K562 (cell line): Measurements from ENCODE around the gene MCAT. TPM values are rescaled to one million over a fixed set of nuclear protein-coding genes. Genes with fewer than 3 reads are reported as not detected.
A peak's percentile ranks its signal among the peaks of the same experiment; 100 is the strongest.

ENCODE experiments used
- BRCA1 ChIP-seq, 2 experiments: fragments of 450-650 bp in 1 of 2; sonication (generic) in 1 of 2; formaldehyde crosslinking in 1 of 2; IDR thresholded peaks; 2 replicates each; pipeline versions ENCODE4 v1.5.0 to v1.6.1; 2017 to 2020; ENCODE audit warnings: mild to moderate bottlenecking in 1 of 2, missing genetic modification reagents in 1 of 2
- CHD1 ChIP-seq: fragments of 200-600 bp; sonication (generic); IDR thresholded peaks from one replicate; pipeline ENCODE4 v1.6.1; 2012; ENCODE audit warnings: mild to moderate bottlenecking, moderate library complexity, low read length, inconsistent platforms
- DACH1 ChIP-seq: fragments of 450-650 bp; IDR thresholded peaks from 2 replicates; pipeline ENCODE4 v1.6.1; 2018; ENCODE audit not compliant: partially characterized antibody
- HNRNPUL1 ChIP-seq: fragments of 200-400 bp; formaldehyde crosslinking; IDR thresholded peaks from 2 replicates; pipeline ENCODE4 v1.6.1; 2017; ENCODE audit warnings: low read length
- L3MBTL2 ChIP-seq: fragments of 450-650 bp; IDR thresholded peaks from 2 replicates; pipeline ENCODE4 v1.6.1; 2016; ENCODE audit warnings: mild to moderate bottlenecking, moderate library complexity
- LCOR ChIP-seq: sonication (generic); formaldehyde crosslinking; IDR thresholded peaks from 2 replicates; pipeline ENCODE4 v1.8.0; 2022; ENCODE audit warnings: mild to moderate bottlenecking, missing genetic modification reagents
- MEIS2 ChIP-seq: fragments of 450-650 bp; IDR thresholded peaks from 2 replicates; pipeline ENCODE4 v1.6.1; 2014; ENCODE audit warnings: mild to moderate bottlenecking; ENCODE audit not compliant: partially characterized antibody
- PHF8 ChIP-seq: fragments of 200-600 bp; sonication (generic); IDR thresholded peaks from 2 replicates; pipeline ENCODE4 v1.6.1; 2012; ENCODE audit warnings: mixed run types, mild to moderate bottlenecking, inconsistent platforms, low read length, moderate library complexity, borderline replicate concordance
- TARDBP ChIP-seq: fragments of 450-650 bp; IDR thresholded peaks from 2 replicates; pipeline ENCODE4 v1.6.1; 2016
- XRCC3 ChIP-seq: fragments of 450-650 bp; IDR thresholded peaks from 2 replicates; pipeline ENCODE4 v1.6.1; 2017; ENCODE audit warnings: mild to moderate bottlenecking, moderate library complexity
- ZFX ChIP-seq: sonication (generic); formaldehyde crosslinking; IDR thresholded peaks from 2 replicates; pipeline ENCODE4 v1.8.0; 2022; ENCODE audit warnings: mild to moderate bottlenecking, missing genetic modification reagents, moderate library complexity
- ZNF408 ChIP-seq: fragments of 250-450 bp; sonication (Bioruptor Pico); IDR thresholded peaks from 2 replicates; pipeline ENCODE4 v1.4.0; 2020; ENCODE audit warnings: low read depth, mild to moderate bottlenecking, moderate library complexity
- ZNF707 ChIP-seq: fragments of 250-450 bp; sonication (Bioruptor Pico); conservative IDR thresholded peaks from 2 replicates; pipeline ENCODE4 v1.8.0; 2022; ENCODE audit warnings: inconsistent platforms, mild to moderate bottlenecking, moderate library complexity
- ZZZ3 ChIP-seq: fragments of 450-650 bp; IDR thresholded peaks from 2 replicates; pipeline ENCODE4 v1.6.1; 2016; ENCODE audit warnings: antibody characterized with exemption, mild to moderate bottlenecking, moderate library complexity
- polyA plus RNA-seq, 8 experiments: library from polyadenylated mRNA; depleted of rRNA in 4 of 8; stranded (reverse) in 5 of 8; unstranded in 3 of 8; fragments of >200 nt; fragmentation: Nextera tagmentation in 2 of 8; fragmentation: Illumina TruSeq in 1 of 8; extraction: Ambion mirVana in 2 of 8; extraction: Trizol in 1 of 8; gene quantifications; 2 replicates each; pipeline versions ENCODE4 v1.2.1 to v1.2.3, GENCODE V29; 2011 to 2014; ENCODE audit warnings: inconsistent platforms in 1 of 8, missing spikeins in 1 of 8
- total RNA-seq, 7 experiments: library from RNA; depleted of rRNA in 6 of 7; stranded (reverse); fragments of >200 nt in 6 of 7; fragmentation: Illumina TruSeq in 2 of 7; extraction: Trizol in 2 of 7; gene quantifications; 2 replicates each; pipeline versions ENCODE4 v1.2.1 to v1.2.3, GENCODE V29; 2011 to 2021; ENCODE audit warnings: low replicate concordance in 1 of 7
- TF ChIP-seq, protein P1 (sequence below): IDR thresholded peaks from 2 replicates; pipeline ENCODE4 v1.6.1; 2011; ENCODE audit not compliant: insufficient read length; ENCODE audit errors: extremely low read depth
- TF ChIP-seq, protein P2 (sequence below): sonication (generic); formaldehyde crosslinking; IDR thresholded peaks from 2 replicates; pipeline ENCODE4 v1.4.0; 2020; ENCODE audit warnings: mild to moderate bottlenecking, missing genetic modification reagents
- TF ChIP-seq, protein P3 (sequence below): fragments of 450-650 bp; IDR thresholded peaks from 2 replicates; pipeline ENCODE4 v1.6.1; 2016; ENCODE audit warnings: missing biosample characterization, missing genetic modification characterization
- TF ChIP-seq, protein P4 (sequence below), 3 experiments: fragments of 200-800 bp in 1 of 3; fragments of 250-450 bp in 1 of 3; fragments of 450-650 bp in 1 of 3; sonication (Bioruptor Pico) in 1 of 3; sonication (Bioruptor generic) in 1 of 3; formaldehyde crosslinking in 1 of 3; IDR thresholded peaks; 2 replicates each; pipeline versions ENCODE4 v1.6.1 to v1.8.0; 2016 to 2022; ENCODE audit warnings: mild to moderate bottlenecking in 2 of 3, missing genetic modification characterization in 2 of 3, missing compliant biosample characterization in 1 of 3, moderate library complexity in 1 of 3
- TF ChIP-seq, protein P5 (sequence below): IDR thresholded peaks from 2 replicates; pipeline ENCODE4 v1.6.1; 2014; ENCODE audit warnings: antibody characterized with exemption

MCAT gene
- total and polyA plus RNA-seq, 9 of the 15 experiments (the other 6 are each of a cell fraction or from before 2014, with no cell fraction given), result 3.3 to 27.8 (median 13.9) TPM

DNA sequence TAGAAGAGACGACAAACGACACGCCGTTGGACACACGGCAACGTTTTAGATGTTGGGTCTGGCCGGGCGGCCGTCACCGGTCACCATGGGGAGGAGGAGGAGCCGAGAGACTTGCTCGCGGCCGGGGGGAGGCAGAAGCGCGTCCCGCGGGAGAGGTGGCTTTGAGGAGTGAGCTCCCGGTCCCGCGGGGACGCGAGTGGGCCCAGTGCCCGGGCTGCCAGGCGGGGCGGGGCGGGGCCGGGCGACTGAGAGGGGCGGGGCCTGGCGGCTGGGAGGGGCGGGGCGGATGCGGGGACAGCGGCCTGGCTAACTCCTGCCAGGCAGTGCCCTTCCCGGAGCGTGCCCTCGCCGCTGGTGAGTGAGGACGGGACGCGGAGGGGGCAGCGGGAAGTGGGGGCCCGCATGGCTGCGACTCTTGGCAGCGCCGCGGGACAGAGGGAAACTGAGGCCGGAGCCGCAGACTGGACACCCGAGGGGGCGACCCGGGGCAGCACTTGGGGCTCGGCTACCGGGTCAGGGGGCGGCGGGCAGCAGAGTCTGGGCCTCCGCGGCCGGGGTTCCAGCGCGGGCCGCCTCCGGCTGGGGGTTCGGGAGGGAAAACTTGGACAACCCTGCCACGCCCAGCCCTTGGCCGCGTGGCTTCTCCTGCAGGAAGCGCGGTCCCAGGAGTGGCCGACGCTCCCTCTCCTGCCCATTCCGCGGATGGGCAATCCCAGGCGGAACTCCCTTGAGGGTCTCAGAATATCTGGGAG lies 8.2 kb upstream of the MCAT start, which contains the start of gene TSPO (continued):
- TF ChIP-seq, protein P1, sequence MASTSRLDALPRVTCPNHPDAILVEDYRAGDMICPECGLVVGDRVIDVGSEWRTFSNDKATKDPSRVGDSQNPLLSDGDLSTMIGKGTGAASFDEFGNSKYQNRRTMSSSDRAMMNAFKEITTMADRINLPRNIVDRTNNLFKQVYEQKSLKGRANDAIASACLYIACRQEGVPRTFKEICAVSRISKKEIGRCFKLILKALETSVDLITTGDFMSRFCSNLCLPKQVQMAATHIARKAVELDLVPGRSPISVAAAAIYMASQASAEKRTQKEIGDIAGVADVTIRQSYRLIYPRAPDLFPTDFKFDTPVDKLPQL, result no peak
- peak; percentile 98 for TF ChIP-seq L3MBTL2
- TF ChIP-seq CHD1, result no peak
- peak; percentile 51 for TF ChIP-seq ZFX (CRISPR knock-in tag)
- TF ChIP-seq DACH1, result no peak
- TF ChIP-seq, protein P2, sequence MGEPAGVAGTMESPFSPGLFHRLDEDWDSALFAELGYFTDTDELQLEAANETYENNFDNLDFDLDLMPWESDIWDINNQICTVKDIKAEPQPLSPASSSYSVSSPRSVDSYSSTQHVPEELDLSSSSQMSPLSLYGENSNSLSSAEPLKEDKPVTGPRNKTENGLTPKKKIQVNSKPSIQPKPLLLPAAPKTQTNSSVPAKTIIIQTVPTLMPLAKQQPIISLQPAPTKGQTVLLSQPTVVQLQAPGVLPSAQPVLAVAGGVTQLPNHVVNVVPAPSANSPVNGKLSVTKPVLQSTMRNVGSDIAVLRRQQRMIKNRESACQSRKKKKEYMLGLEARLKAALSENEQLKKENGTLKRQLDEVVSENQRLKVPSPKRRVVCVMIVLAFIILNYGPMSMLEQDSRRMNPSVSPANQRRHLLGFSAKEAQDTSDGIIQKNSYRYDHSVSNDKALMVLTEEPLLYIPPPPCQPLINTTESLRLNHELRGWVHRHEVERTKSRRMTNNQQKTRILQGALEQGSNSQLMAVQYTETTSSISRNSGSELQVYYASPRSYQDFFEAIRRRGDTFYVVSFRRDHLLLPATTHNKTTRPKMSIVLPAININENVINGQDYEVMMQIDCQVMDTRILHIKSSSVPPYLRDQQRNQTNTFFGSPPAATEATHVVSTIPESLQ (CRISPR knock-in tag), result peak; percentile 92
- TF ChIP-seq PHF8, result peak; percentile 51; the same call in 1 of the 2 replicates
- TF ChIP-seq LCOR (CRISPR knock-in tag), result 0 out of 2 replicates have a peak, but pooled peaks have one; percentile 37
- no peak for TF ChIP-seq TARDBP
- TF ChIP-seq ZZZ3, result no peak
- TF ChIP-seq, protein P3, sequence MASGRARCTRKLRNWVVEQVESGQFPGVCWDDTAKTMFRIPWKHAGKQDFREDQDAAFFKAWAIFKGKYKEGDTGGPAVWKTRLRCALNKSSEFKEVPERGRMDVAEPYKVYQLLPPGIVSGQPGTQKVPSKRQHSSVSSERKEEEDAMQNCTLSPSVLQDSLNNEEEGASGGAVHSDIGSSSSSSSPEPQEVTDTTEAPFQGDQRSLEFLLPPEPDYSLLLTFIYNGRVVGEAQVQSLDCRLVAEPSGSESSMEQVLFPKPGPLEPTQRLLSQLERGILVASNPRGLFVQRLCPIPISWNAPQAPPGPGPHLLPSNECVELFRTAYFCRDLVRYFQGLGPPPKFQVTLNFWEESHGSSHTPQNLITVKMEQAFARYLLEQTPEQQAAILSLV, result no peak
- no peak for TF ChIP-seq MEIS2
- TF ChIP-seq ZNF408 (CRISPR knock-in tag), result no peak
- TF ChIP-seq ZNF707 (CRISPR knock-in tag), result no peak
- TF ChIP-seq, protein P4, sequence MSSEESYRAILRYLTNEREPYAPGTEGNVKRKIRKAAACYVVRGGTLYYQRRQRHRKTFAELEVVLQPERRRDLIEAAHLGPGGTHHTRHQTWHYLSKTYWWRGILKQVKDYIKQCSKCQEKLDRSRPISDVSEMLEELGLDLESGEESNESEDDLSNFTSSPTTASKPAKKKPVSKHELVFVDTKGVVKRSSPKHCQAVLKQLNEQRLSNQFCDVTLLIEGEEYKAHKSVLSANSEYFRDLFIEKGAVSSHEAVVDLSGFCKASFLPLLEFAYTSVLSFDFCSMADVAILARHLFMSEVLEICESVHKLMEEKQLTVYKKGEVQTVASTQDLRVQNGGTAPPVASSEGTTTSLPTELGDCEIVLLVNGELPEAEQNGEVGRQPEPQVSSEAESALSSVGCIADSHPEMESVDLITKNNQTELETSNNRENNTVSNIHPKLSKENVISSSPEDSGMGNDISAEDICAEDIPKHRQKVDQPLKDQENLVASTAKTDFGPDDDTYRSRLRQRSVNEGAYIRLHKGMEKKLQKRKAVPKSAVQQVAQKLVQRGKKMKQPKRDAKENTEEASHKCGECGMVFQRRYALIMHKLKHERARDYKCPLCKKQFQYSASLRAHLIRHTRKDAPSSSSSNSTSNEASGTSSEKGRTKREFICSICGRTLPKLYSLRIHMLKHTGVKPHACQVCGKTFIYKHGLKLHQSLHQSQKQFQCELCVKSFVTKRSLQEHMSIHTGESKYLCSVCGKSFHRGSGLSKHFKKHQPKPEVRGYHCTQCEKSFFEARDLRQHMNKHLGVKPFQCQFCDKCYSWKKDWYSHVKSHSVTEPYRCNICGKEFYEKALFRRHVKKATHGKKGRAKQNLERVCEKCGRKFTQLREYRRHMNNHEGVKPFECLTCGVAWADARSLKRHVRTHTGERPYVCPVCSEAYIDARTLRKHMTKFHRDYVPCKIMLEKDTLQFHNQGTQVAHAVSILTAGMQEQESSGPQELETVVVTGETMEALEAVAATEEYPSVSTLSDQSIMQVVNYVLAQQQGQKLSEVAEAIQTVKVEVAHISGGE (CRISPR knock-in tag; IDR thresholded peaks at IDR 0.05), result 0 out of 6 replicates have a peak, but pooled peaks of 1 of the 3 experiments have one; percentile 17
- TF ChIP-seq, protein P5, sequence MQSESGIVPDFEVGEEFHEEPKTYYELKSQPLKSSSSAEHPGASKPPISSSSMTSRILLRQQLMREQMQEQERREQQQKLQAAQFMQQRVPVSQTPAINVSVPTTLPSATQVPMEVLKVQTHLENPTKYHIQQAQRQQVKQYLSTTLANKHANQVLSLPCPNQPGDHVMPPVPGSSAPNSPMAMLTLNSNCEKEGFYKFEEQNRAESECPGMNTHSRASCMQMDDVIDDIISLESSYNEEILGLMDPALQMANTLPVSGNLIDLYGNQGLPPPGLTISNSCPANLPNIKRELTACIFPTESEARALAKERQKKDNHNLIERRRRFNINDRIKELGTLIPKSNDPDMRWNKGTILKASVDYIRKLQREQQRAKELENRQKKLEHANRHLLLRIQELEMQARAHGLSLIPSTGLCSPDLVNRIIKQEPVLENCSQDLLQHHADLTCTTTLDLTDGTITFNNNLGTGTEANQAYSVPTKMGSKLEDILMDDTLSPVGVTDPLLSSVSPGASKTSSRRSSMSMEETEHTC, result no peak
- no peak for TF ChIP-seq XRCC3
- no peak for TF ChIP-seq HNRNPUL1
- TF ChIP-seq BRCA1 (IDR thresholded peaks at IDR 0.05), result no peak
- no peak for TF ChIP-seq BRCA1 (CRISPR knock-in tag; IDR thresholded peaks at IDR 0.05)
